Bone marrow (tissue), 2 donors: ENCODE data around the gene LCN12.

Experiments
- DNase-seq, 2 donors: peaks; one replicate each; lab custom pipeline; 2025; lab: John Stamatoyannopoulos, UW

The LCN12 gene

GRCh38 chr9:136945333-136946227 is 6.5 kb upstream of the LCN12 start:
- DNase-seq: no peak

GRCh38 chr9:136946228-136947027 is 5.6 kb upstream of the LCN12 start:
- DNase-seq: no peak

GRCh38 chr9:136947028-136947891 is 4.8 kb upstream of the LCN12 start:
- DNase-seq: no peak

- DNase-seq: peak in 1 of 2 donors; percentile 8
Observed at GRCh38 chr9:136947955-136948510, 4.0 kb upstream of the LCN12 start.

DNA sequence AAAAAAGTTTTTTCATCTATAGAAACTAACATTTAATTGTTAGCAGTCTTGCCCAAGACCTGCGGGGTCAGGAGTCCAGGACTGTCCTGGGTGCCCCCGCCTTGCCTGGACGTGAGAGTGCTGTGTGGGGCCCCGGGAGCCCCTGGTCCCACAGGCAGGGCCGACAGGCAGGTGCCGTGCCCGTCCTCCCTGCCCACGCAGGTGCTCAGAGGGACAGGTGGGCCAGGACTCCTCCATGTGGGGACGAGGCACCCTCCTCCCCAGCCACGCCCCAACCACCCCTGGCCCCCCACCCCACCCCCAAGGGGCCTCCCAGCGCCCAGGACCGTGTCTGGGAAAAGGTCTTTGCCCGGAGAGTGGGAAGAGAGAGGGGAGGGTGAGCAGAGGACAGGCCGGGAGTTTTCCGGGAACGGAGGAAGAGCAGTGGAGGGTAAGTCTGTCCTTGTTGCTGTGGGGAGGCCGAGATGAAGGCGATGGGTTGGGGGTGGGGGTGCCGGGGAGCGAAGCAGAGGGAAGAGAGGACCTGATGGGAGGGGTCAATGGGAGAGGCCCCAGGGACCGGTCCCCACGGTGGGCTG is 2.7 kb upstream of the LCN12 start:
- DNase-seq: no peak

DNA sequence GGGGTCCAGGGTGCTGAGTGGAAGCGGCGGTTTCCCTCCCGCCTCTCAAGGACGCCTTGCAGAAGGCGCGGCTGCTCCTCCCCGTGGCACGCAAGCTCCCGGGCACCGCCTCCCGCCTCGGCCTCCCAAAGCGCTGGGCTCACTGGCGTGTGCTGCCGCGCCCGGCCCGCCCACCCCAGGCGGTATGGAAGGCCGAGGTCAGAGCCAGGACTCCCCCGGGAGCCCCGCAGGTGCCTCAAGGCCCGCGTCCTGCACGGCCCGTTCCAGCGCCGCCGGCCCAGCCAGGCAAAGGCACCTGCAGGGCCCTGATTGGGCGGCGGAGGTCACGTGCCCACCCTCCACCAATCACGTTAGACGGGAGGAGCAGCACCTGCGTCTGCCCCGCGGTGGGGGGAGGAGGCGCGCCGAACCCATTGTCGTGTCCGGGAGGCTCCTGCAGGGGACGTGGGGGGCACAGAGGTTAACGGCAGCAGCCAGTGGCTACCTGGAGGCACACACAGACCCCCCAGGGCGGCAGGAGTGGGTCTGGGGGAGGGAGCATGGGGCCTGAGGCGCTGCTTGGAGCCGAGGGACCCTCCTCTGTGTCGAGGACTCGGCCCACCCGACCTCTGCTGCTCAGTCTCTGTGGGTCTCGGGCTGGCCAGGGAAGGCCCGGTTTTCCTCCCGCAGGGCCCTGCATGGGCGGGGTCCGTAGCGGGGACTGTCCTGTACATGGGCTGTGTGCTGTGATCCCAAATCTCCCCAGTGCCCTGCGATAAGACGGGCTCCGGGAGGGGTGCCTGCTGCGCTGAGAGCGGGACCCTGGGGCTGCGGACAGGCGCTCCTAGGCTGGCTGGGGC is 2.0 kb upstream of the LCN12 start:
- DNase-seq: peak; percentile 68 to 84

DNA sequence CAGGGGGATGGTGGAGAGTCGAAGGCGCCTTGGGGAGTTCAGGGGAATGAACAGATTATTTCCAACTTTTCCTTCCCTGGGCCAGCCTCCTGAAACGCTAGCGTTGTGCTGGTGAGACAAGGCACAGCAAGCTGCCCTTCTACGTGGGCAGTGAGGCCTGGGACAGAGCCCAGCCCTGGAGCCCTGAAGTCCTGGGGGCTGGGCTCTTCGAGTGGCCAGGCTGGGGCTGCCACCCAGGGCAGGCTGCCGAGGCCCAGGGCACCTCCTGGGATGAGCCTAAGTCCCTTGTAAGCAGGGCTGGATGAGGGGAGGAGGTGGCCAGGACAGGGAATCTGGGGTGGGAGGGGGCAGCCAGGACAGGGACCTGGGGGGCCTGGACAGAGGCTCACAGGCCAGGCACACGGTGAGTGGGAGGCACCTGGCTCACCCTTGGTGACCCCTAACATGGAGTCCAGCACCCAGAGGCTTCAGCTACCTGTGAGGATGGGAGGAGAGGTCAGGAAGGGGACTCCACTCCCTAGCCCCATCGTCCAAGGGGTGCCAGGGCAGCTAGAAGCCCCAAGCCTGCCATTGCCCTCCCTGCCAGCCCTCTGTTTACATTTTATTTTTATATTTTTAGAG is 1.3 kb upstream of the LCN12 start:
- no peak for DNase-seq

DNA sequence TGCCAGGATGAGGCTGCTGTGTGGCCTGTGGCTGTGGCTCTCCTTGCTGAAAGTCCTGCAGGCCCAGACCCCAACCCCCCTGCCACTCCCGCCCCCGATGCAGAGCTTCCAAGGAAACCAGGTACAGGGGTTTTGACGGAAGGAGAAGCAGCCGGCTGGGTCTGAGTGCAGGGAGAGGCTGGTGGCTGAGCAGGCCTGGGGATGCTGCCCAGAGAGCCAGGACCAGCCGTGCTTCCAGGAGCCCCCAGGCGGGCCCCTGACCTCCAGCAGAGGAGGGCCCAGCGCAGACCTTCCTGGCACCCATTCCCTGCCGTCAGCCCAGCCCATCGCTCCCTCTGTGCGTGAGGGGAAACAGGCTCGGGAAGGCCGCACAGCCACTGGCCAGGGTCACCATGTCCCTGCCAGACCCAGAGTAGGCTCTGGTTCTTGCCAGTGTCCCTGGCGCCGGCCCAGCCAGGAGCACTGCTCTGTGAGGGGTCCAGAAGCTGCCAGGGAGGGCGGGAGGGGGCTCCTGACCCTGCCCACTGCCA is 313 bp downstream of the LCN12 start:
- DNase-seq: no peak

DNA sequence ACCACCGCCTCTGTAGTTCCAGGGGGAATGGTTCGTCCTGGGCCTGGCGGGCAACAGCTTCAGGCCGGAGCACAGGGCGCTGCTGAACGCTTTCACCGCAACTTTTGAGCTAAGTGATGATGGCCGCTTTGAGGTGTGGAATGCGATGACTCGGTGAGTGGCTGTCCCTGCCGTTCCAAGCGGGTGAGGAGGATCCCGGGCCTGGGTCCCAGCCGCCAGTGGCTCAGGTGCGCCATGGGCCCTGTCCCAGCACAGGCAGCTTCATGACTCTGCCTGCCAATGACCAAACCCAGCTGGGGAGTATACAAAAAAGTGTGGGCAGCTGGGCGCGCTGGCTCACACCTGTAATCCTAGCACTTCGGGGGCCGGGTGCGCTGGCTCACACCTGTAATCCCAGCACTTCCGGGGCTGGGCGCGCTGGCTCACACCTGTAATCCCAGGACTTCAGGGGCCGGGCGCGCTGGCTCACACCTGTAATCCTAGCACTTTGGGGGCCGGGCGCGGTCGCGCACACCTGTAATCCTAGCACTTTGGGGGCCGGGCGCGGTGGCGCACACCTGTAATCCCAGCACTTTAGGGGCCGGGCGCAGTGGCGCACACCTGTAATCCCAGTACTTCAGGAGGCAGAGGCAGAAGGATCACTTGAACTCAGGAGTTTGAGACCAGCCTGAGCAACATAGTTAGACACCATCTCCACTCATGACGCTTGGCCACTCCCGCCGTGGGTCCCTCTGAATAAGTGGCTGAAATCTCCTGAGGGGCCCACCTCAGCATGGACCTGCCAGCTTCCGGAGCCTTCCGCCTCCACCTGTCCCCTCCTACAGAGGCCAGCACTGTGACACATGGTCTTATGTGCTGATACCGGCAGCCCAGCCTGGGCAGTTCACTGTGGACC is 1.1 kb downstream of the LCN12 start:
- DNase-seq: no peak

DNA sequence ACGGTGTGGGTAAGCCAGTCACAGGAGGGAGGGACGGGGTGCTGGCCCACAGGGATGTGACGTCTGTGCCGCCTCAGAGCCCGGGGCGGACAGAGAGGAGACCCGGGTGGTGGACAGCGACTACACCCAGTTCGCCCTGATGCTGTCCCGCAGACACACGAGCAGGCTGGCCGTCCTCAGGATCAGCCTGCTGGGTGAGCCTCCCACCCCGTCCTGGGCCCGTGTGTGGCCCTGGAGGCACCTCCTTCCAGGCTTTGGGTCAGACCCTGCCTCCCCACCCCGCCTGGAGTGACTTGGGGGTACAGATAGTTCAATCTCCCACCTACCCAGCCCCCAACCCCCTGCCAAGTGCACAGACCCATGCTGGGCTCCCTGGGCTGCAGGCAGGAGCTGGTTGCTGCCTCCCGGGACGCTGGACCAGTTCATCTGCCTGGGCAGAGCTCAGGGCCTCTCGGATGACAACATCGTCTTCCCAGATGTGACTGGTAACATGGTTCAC is 1.7 kb downstream of the LCN12 start:
- no peak for DNase-seq

- no peak for DNase-seq
Observed at GRCh38 chr9:136954270-136955083, 2.4 kb downstream of the LCN12 start.

- DNase-seq: no peak
Observed at GRCh38 chr9:136955202-136955942, 3.3 kb downstream of the LCN12 start.

DNA sequence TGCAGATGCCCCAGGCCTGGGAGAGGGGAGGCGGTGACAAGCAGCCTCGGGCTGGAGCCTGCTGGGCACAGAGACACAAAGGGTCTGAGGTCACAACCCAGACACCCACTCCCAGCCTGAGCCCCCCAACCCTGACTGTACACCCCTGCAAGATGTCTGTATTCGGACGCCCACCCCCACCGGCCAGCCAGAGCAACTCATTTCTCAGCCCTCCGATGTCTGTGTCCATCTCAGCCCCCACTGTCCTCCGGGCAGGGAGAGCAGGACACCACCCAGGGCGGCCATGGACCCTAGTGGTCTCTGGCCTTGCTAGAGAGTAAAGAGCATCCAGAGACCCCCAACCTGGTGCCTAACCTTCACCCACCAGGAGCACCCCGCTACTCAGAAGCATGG is 3.9 kb downstream of the LCN12 start:
- DNase-seq: no peak

- DNase-seq: no peak
Observed at GRCh38 chr9:136956604-136957003, 4.5 kb downstream of the LCN12 start.

- DNase-seq: no peak
Observed at GRCh38 chr9:136957461-136957860, 5.4 kb downstream of the LCN12 start.

- no peak for DNase-seq
Observed at GRCh38 chr9:136957901-136958300, 5.8 kb downstream of the LCN12 start.

DNA sequence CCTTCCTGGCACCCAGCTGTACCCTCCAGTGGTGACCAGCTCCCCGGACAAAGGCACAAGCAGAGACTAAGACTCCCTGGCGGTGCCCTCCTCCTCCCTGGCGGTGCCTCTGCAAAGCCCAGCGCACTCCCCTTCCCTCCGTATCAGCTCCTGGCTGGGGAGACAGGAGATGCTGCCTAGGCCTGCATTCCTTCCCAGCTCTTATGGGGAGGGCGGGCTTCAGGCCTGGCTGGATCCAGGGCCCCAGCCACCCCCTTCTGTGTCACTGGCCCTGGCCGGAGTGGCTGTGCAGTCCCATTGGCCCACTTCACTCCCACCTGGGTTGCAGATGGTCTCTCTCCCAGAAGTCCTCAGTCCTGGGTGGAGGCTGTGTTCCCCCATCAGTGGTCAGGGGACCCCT is 6.4 kb downstream of the LCN12 start:
- no peak for DNase-seq
